HL-60 (cell line): ENCODE data around the gene UXS1.
"Not testable (repeated sequence)": the region's sequence is repeated elsewhere in the genome, so short reads cannot be mapped to it uniquely, and the experiment has no call there.

ENCODE experiments used
- GABPA ChIP-seq: IDR thresholded peaks from 2 replicates; pipeline ENCODE4 v1.6.1; 2012; ENCODE audit warnings: low read depth
- REST ChIP-seq: IDR thresholded peaks from 2 replicates; pipeline ENCODE4 v1.6.1; 2012; ENCODE audit warnings: low read depth; ENCODE audit not compliant: insufficient replicate concordance
- TF ChIP-seq, protein P1 (sequence below): IDR thresholded peaks from one replicate; pipeline ENCODE4 v1.5.1; 2011; ENCODE audit warnings: low read length, control low read depth, inconsistent platforms; ENCODE audit not compliant: insufficient read depth

DNA sequence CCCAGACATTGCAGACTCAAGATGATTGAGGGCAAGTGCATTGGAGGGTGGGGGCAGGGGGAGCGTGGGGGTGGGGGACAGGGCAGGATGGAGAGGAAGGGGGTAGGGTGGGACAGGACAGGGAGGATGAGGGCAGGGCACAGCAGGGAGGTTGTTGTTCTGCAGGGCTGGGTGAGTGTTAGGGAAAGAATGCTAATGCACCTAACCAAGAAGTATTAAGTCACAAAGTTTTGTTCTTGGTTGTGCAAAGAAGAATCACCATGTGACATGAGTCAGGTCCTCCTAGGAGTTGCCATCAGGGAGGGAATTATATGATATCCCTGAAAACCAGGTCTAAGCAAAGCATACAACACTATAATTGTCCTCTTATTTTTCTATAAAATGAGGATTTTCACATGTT, 10.4 kb upstream of the UXS1 start:
- TF ChIP-seq, protein P1, sequence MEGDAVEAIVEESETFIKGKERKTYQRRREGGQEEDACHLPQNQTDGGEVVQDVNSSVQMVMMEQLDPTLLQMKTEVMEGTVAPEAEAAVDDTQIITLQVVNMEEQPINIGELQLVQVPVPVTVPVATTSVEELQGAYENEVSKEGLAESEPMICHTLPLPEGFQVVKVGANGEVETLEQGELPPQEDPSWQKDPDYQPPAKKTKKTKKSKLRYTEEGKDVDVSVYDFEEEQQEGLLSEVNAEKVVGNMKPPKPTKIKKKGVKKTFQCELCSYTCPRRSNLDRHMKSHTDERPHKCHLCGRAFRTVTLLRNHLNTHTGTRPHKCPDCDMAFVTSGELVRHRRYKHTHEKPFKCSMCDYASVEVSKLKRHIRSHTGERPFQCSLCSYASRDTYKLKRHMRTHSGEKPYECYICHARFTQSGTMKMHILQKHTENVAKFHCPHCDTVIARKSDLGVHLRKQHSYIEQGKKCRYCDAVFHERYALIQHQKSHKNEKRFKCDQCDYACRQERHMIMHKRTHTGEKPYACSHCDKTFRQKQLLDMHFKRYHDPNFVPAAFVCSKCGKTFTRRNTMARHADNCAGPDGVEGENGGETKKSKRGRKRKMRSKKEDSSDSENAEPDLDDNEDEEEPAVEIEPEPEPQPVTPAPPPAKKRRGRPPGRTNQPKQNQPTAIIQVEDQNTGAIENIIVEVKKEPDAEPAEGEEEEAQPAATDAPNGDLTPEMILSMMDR: not testable (repeated sequence)
- not testable (repeated sequence) for TF ChIP-seq REST, GABPA
